NCI-H2029 (cell line): ENCODE measurements around the gene RNF121.
A peak's percentile ranks its signal among the peaks of the same experiment; 100 is the strongest.

ENCODE experiments used
- DNase-seq: peaks from one replicate; lab custom pipeline; 2025; lab: John Stamatoyannopoulos, UW

Gene RNF121

DNA sequence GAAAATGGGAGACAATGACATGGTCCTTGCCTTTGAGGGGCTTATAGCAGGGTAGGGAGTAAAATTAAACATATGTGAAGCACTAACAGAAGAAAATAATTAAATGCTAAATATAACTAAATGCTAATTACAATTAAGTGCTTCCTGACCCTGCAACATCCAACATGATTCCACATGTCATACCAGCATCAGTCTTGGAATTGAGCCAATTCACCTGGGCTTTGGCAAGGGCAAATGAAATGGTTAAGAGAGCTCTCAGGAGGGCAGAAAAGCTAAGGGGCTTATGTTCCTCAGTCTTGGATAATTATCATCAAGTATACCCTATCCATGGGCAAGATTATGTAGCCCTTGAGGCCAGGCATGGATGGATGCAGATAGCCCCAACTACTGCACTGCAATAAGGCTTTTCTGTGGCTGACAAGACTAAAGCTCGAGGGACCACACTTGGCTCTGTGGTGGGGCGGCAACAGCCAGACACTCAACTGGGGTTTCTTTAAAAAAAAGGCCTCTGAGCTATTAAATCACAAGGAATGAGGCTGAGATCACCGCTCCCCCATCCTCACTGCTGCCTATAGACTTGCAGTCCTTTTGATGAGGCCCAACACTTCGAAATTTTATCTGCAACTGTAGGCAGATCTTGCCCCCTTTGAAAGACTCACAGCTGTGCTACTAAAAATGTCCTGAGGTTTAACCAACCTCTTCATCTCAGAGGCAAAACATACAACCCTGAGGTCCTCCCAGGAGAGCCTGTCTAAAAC lies 108.9 kb downstream of the RNF121 start:
- DNase-seq: peak; percentile 17

GRCh38 chr11:72038491-72038890 lies 109.6 kb downstream of the RNF121 start:
- peak; percentile 49 for DNase-seq

DNA sequence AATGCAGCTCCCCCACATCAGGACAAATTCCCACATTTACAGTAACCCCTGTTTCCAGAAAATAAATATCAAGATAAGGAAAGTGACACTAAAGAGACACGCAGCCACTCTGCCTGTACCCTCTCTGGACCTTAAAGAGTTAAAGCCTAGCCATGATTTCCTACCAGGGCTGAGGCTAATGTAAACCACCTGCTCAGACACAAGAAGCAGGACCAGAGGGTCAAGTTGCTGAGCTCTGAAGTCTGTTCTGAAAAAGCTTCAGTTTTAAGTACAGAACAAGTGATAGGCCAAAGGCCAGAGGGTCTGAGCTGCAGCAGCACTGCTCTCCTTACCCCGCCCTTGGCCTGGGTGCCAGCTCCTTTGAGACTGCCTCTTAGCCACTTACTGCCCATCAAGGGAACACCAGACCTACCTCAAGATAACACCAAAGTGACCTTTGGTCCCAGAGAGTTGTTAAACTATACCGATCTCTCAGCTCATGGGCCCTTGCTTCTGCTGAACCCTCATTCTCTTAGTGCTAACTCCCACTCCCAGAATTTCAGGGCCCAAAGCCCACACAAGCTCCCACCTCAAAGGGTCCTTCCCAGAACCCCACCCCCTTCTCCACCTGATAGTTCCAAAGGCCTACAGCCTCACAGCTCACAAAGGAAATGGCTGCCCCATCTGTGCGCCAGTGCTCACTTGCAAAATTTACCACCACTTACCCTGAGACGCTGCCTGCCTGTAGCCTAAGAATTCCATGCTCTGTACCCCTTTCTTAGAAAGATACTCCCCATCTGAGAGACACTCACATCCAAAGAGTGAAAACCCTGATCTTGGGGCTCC lies 110.4 kb downstream of the RNF121 start:
- DNase-seq: no peak

GRCh38 chr11:72039856-72040401 lies 111.1 kb downstream of the RNF121 start:
- no peak for DNase-seq

DNA sequence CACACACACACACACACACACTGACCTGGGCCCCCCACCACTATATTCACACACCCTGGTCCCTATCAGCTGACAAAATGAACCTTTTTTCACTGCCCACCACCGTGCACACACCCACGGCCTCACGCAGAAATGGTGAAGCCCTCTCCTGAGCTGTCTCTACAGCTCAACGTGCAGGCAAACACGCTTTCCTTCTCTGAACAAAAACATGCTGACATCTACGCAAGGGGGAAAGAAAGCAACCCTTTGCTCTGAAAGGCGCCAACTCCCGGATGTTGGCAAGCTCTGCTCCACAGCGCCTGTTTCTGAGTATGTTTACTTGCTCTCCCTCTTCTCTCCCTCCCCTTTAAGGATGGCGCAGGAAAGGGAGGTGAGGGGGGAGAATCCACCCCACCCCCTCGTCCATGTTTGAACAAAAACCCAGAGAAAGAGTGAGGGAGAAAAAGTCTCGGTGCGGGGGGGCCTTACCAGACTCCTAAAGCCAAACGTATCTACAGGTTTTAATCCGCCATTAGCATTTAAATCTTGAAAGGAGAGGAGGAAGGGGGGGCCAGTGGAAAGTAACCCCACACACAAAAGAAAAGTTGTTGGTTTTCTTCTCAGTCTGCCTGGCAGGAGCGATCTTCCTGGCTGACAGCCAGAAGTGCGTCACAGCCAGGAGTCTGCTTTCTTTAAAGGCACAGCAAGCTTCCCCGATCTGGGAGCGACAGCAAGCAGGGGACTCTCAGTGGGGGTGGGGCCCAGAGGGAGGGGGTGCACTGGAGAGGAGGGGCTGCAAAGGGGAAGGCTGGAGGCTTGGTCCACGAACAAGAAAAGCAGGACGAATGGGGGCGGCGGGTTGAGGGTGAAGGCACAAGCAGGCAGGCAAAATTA lies 111.9 kb downstream of the RNF121 start:
- peak; percentile 97 for DNase-seq

DNA sequence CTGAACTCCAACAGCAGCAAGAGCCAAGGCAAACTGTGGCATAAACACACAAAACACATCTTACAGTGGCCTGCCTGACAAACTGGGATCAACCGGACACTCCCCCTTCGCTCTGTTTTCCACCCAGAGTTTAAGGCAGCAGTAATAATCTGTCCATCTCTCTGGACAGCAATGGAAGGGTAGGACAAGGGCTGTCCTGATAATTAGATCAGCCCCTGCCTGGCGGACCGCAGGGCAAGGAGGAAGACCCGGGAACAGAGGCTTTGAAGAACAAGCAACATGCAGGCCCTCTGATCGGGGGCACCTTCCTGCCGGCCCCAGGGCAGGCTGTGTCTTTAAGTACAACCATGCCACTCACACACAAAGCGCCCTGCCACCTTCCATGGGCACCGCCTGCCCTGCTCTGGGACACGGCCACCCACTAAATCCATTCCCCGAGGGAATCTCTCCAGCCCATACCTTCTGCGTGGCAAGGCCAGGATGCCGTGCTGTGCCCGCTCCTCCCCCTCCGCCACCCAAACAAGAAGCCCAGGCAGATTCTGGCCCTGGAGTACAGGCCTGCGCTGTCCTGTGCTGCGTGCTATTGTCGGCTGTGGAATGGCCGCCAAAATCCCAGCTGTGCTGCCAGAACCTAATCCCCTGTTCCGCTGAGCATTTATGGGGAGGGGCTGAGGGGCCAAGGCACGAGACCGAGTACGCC lies 112.7 kb downstream of the RNF121 start:
- peak; percentile 80 for DNase-seq

GRCh38 chr11:72042064-72042745 lies 113.4 kb downstream of the RNF121 start:
- no peak for DNase-seq

DNA sequence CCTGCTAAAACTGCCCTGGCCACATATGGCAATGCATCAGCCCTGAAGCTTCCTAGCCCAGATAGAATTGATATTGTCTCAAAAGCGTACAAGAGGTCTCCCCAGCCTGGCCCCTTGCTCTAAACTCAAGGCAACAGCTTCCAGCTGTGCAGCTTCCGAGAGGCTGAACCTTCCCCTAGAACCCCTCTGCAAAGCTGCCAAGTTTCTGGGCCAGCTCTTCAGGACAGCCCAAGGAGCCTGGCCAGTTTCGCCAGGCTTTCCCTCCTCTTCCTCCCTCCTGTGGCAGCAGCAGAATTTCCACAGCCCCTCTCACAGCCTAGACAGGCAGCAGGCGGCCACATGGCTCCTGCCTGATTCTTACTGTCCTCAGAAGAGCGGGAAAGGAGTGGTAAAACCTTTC lies 117.0 kb downstream of the RNF121 start:
- DNase-seq: no peak
